Dedifferentiated amniotic fluid mesenchymal stem cell (primary cell): ENCODE data around the gene MALAT1.
"Not testable (repeated sequence)": the region's sequence is repeated elsewhere in the genome, so short reads cannot be mapped to it uniquely, and the experiment has no call there.

Source experiments
- DNase-seq: peaks from one replicate; pipeline ENCODE4 v3.0.0-alpha.2; 2016; ENCODE audit errors: extremely low spot score

Gene MALAT1

GRCh38 chr11:65498977-65499712 is at the start of gene MALAT1:
TSS of gene MALAT1 (plus strand) at chr11:65499045.
- DNase-seq, result peak; percentile 93

GRCh38 chr11:65451301-65451700 is 47.5 kb upstream of the MALAT1 start:
- not testable (repeated sequence) for DNase-seq

GRCh38 chr11:65452259-65452658 is 46.6 kb upstream of the MALAT1 start:
- not testable (repeated sequence) for DNase-seq

- peak; percentile 90 for DNase-seq
Observed at GRCh38 chr11:65452806-65453490, 45.9 kb upstream of the MALAT1 start.

GRCh38 chr11:65454311-65454695 is 44.5 kb upstream of the MALAT1 start:
- no peak for DNase-seq

GRCh38 chr11:65454696-65455456 is 44.0 kb upstream of the MALAT1 start:
- no peak for DNase-seq

- DNase-seq, result no peak
Observed at GRCh38 chr11:65456418-65456817, 42.4 kb upstream of the MALAT1 start.

- DNase-seq, result no peak
Observed at GRCh38 chr11:65459552-65459951, 39.3 kb upstream of the MALAT1 start.

GRCh38 chr11:65465471-65465870 is 33.4 kb upstream of the MALAT1 start:
- not testable (repeated sequence) for DNase-seq

- DNase-seq, result not testable (repeated sequence)
Observed at GRCh38 chr11:65467306-65467705, 31.5 kb upstream of the MALAT1 start.

- no peak for DNase-seq
Observed at GRCh38 chr11:65468874-65469333, 29.9 kb upstream of the MALAT1 start.

- DNase-seq, result no peak
Observed at GRCh38 chr11:65470433-65471049, 28.3 kb upstream of the MALAT1 start.

- DNase-seq, result no peak
Observed at GRCh38 chr11:65471447-65471891, 27.4 kb upstream of the MALAT1 start.

- DNase-seq, result not testable (repeated sequence)
Observed at GRCh38 chr11:65472588-65473277, 26.1 kb upstream of the MALAT1 start.

- DNase-seq, result no peak
Observed at GRCh38 chr11:65473278-65473860, 25.5 kb upstream of the MALAT1 start.

- DNase-seq, result no peak
Observed at GRCh38 chr11:65474864-65475263, 24.0 kb upstream of the MALAT1 start.

- no peak for DNase-seq
Observed at GRCh38 chr11:65476632-65477148, 22.2 kb upstream of the MALAT1 start.

GRCh38 chr11:65477149-65477965 is 21.5 kb upstream of the MALAT1 start:
- peak; percentile 90 for DNase-seq

- no peak for DNase-seq
Observed at GRCh38 chr11:65478388-65479183, 20.3 kb upstream of the MALAT1 start.
